ENCODE measurements around the gene TNC.

Gene TNC

DNA sequence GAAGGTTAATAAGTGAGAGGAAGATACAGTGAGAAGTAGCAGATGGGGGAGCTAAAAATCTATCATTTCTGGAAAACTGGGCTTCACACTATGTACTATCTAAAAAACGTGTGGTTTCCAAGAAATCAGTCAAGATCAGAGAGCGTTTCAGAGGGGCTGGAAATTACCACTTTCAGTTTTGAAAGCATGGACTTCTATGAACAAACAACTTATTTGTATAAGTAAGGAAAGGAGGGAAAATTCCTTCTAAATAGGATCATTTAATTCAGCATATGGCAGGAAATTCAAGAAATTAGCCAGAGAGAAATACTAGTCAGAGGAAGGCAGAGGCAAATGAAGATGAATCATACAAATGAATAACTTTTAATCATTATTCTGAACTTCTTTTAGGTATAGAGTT lies 11.3 kb downstream of the TNC start:
- intact Hi-C loops (cut with DNase I): loop anchor here (10.0 kb wide), 1 partner anchor 418 kb away; no protein-coding TSS in a partner anchor
- no peak for DNase-seq

DNA sequence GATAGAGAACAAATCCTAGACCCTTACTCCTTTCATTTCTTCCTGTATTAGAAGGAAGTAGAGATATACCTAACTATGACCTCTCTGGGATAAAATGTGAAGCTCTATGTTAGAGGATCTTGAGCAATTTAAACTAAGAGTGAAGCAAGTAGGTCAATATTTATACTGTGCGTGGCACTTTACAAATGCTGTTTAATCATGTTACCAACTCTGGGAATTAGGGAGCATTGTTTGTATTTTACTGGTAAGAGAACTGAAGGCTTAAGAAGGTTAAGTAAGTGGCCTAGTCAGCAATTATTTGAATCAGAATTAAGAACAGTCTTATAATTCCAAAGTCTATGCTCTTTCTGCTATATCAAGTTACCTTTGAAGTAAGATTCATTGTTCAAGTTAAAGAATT lies 12.0 kb downstream of the TNC start:
- no peak for DNase-seq
- intact Hi-C loops (cut with DNase I): loop anchor here (10.0 kb wide), 1 partner anchor 419 kb away; no protein-coding TSS in a partner anchor

DNA sequence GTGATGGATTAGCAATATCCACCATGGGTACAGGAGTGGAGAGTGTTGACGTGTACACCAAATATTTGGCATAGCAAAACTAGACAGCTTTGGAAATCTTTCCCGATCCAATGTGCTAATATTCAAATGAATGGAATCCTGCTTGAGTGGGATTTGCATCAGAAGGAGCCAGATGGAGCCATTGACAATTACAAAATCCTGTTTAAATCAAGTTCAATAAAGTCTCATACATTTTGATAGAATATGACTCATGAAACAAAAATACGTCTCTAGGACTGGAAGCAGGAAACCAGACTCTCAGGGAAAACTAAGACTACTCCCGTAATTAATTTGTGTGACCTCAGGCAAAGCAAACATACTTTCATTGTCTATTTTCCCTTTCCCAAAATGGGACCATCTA lies 13.0 kb downstream of the TNC start:
- no peak for DNase-seq
- intact Hi-C loops (cut with DNase I): loop anchor here (10.0 kb wide), 1 partner anchor 420 kb away; no protein-coding TSS in a partner anchor

DNA sequence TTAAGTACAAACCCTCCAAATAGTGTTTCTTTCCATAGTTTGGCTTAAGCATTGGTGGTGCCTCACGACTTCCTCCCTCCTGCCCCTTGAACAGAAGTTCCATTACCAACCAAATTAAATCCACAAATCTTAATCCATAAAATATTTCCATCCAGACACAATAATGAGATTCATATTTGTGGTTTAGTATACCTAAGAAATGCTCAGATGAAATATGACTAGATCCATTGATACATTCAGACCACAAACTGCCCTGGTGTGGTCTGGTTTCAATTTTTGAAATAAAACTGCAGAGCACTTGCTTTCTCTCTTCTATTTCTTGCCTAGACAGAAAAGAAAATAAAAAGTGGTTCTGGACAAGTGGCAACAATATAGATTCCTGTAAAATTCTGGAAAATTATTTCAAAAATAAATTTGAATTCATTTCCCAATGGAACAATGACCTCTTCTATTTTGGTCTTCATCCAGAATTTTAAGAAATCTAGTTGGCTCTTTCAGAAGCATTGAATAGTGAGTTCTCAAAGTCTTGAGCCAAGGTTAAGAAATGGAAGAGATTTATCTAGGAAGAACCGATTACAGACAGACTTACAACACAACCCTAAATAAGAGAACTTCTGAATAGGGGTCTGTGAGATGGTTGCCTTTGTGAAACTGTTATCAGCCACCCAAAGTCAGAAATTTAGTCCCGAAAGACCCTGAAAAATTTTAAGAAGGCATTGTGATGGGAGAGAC lies 14.0 kb downstream of the TNC start:
- intact Hi-C loops (cut with DNase I): loop anchor here (10.0 kb wide), 1 partner anchor 421 kb away; no protein-coding TSS in a partner anchor
- DNase-seq: no peak

DNA sequence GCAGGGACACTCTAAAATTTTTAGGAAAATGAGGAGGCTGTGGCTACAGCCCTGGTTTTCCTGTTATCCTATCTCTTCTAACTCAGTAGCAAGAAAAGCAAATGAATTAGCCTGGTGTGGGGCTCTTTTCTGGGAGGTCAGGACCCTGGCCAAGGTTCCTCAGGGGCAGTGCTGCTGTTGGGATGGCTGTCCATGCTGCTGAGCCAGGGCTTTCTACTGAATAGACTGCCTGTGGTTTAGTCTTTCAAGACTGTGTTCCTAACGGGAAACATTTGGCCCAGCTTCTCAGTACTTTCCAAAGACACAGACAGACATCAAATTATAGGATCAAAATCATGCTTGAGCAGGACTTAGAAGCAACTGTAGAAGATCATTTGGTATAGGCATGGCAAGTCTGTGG lies 18.1 kb downstream of the TNC start:
- DNase-seq: peak in 3 of 10 donors; percentile 20 to 69 (median 45)
- intact Hi-C loops (cut with DNase I): loop anchor here (10.0 kb wide), 2 partner anchors 65 to 425 kb away; no protein-coding TSS in a partner anchor

DNA sequence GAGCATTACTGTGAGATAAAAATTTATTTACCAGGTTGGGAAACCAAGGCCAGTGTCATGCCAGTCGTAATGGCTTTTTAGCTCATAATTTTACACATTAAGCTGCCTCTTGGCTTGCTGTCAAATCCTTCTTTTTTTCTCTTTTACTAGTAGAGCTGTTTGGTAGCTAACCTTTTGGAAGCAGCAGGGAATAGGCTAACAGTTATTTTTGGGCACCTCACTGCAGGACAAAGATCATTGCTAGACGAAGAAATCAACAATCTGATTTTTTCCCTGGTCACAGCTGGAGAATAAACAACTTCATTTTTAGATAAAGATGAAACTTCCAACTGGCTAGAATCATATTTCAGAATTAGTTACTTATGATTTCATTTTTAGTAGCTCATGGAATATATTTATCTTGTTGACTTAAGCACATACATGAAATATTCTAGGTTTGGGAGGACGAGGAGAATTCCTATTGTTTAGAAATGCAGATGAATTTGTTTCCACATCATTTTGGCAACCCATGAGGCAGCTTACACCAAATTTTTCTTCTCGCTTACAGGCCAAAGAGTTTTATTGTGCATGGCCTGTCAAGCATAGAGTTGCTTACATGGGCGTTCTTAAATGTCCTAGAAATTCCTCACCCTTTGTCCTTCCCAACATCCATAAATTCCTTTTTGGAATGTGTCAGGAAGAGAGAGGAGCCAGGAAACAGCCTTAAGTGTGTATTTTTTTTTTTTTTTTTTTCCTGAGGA lies 19.6 kb downstream of the TNC start:
- intact Hi-C loops (cut with DNase I): loop anchor here (10.0 kb wide), 1 partner anchor 64 kb away; no protein-coding TSS in a partner anchor
- DNase-seq: no peak

DNA sequence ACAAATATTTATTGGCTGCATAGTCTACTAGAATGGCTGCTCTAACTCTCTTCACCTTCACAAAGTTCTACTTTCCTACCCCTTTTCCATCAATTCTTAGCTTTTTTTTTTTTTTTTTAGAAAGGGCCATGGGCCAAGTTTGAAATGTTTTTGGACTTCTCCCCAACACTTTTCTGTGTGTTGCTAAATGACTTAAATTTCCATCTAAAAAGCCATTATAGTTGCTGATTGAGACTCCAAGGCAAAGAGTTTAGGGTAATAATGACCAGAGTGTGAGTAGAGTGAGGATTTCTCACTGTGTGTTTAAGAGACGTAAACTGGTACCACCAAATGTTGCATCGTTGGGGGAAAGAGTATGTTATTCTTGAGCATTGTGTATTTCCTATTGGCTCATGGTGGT lies 24.4 kb downstream of the TNC start:
- intact Hi-C loops (cut with DNase I): loop anchor here (10.0 kb wide), 1 partner anchor 59 kb away; no protein-coding TSS in a partner anchor
- DNase-seq: no peak

DNA sequence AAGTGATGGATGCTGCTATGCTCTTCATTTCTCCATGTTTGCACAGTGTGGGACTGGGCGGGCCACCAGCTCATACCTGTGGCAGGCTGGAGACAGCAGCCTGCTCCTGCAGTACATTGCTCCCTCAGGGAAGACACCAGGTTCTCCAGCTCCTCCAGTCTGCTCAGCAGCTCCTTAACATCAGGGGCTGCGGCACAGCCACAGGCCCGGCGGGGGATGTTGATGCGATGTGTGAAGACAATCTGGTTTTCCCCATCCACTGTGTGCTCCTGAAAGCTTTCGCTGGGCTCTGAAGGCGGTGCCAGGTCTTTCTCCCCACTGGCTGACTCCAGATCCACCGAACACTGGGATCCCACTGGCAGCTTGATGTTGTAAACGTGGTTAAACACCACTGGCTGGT lies 27.5 kb downstream of the TNC start:
- DNase-seq: peak in 1 of 10 donors; percentile 69
- intact Hi-C loops (cut with DNase I): loop anchor here (10.0 kb wide), 1 partner anchor 56 kb away; no protein-coding TSS in a partner anchor

DNA sequence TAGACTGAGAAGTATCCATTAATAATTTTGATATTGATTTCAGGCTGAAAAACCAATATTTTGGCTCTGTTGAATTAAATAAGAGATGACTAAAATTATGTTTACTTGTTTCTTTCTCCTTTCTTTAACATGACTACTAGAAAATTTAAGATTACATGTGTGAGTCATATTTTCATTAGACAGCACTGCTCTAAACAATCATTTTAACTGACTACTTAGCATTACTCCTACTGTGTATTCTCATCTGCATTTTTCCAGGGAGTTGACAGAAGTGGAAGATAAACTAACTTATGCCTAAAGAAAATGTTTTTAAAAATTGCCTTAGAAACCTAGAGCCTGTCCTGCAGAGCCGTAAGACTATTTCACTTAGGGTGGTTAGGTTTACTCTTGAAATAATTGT lies 29.1 kb downstream of the TNC start:
- no peak for DNase-seq
- intact Hi-C loops (cut with DNase I): no loop called here

DNA sequence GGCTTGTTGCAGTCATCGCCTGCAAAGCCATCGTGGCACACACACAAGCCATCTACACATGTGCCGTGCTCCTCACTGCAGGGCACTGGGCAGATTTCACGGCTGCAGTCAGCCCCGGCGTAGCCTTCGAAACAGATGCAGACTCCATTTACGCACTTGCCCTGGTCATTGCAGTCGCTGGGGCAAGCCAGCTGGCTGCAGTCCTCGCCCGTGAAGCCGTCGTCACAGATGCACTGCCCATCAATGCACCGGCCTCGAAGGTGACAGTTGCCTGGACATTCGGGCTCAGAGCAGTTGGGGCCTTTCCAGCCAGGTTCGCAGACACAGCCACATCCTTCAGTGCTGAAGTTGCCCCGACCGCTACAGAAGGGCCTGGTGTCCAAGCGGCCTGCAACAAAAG lies 31.1 kb downstream of the TNC start:
- intact Hi-C loops (cut with DNase I): no loop called here
- peak in 1 of 10 donors; percentile 72 for DNase-seq

DNA sequence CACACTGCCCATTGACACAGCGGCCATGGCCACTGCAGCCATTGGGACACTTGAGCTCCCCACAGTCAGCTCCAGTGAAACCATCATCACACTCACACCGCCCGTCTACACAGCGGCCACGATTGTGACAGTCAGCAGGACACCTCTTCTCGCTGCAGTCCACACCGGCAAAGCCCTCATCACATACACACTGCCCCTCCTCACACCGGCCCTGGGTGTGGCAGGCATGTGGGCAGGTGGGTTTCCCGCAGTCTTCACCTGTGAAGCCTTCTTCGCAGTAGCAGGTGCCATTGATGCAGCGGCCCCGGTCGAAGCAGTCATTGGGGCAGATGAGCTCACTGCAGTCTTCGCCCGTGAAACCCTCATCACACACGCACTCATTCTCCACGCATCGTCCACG lies 31.5 kb downstream of the TNC start:
- intact Hi-C loops (cut with DNase I): no loop called here
- DNase-seq: peak in 1 of 10 donors; percentile 43

DNA sequence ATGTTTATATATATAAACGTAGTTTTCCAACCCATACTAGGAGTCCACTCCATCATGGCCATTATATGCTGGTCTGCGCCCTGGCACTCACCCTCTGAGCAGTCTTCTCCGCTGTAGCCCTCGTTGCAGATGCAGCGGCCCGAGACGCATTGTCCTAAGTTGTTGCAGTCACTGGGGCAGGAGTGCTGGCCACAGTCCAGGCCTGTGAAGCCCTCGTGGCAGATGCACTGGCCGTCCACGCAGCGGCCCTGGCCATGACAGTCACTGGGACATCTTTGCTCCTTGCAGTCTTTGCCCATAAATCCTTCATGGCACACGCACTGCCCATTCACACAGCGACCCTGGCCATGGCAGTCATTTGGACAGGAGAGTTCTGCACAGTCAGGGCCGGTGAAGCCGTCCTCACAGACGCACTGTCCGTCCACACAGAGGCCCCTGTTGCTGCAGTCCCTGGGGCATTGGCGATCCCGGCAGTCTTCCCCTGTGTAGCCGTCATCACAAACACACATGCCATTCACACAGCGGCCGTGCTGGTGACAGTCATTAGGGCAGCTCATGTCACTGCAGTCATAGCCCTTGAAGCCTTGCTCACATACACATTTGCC lies 32.1 kb downstream of the TNC start:
- intact Hi-C loops (cut with DNase I): no loop called here
- DNase-seq: peak in 3 of 10 donors; percentile 44 to 83 (median 78)

DNA sequence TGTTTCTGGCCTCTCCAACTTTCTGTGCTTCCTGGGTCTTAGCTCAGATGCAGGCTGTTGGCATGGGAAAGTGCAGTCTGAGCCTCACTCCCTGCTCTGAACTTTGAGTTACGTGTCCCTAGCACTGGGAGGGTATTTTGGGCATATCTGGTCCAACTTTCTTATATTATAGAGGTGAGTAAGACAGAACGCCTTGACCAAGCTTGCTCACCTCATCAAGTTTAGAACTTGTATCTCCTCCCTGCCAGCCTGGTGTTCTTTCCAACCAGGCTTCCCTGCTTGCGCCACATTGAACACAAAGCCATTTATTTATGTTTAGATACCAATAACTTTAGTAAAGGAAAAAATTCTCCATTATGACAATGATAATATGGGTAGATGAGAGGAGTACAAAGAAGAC lies 33.2 kb downstream of the TNC start:
- intact Hi-C loops (cut with DNase I): no loop called here
- no peak for DNase-seq

DNA sequence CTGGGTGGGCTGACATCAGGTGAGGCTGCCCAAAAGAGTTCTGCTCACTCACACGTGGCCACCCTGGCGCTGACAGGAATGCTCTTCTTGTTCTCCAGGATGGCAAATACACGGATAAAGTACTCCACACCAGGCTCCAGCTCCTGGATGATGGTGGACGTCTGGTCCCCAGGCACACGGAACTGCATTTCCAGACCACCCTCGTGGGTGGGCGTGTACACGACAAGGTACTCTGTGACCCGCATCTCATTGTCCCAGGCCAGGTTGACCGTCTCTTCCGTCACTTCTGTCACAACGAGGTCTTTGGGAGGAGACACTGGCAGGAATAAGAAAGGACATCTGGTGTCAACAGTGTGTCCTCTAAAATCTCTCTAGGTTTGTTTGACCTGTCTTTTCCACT lies 33.8 kb downstream of the TNC start:
- intact Hi-C loops (cut with DNase I): no loop called here
- DNase-seq: peak in 1 of 10 donors; percentile 52

DNA sequence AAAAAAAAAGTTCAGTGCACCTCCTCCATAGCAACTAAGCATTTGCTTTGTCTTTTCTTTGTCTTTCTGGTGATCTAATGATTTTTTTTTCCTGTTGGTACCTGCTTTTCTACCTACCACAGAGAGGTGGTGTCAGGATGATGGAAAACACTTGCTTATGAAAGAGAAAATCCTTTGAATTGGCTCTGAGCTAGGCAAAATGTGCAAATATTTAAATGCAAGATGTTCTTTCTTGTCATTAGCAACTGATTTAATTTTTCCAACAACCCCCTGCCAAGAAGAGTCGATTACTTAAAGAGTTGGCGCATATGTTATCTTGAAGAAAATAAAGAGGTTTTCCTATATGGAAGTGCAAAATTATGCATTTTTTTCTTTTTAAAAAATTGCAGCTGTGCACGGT lies 37.7 kb downstream of the TNC start:
- intact Hi-C loops (cut with DNase I): no loop called here
- DNase-seq: no peak

DNA sequence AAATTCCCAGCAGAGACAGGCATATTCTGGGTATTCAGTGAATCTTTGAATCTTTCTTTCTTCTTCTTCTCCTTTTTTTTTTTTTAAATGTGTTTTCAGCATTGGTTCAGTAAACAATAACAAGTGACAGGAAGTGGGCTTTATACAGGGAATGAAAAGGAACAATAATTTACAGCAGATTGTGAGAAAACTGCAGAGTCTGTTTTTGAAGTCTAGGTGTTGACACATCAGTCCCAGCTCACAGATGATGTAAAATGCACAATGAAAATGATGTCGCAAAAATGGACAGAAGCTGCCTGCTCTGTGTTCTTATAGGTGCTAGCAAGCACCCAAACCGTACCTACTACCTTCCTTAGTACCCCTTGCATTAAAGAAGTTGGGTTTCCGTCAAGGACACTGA lies 38.8 kb downstream of the TNC start:
- DNase-seq: no peak
- intact Hi-C loops (cut with DNase I): no loop called here

DNA sequence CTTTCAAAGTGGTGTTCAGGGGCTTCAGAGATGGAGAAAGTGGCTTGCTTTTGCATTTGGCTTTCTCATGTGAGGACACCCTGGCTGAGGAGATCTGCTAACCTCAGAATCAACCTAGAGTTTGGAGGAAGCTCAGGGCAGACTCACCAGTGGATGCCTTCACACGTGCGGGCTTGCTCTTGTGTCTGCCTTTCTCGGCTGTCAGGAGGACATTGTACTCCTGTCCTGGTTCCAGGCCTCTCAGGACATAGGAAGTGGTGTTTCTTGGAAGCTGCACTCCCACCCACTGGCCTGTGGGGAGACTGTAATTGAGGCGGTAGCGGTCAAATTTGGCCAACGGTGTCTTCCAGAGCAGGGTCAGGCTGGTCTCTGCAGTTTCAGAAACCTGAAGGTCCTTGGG lies 44.5 kb downstream of the TNC start:
- intact Hi-C loops (cut with DNase I): no loop called here
- DNase-seq: no peak

DNA sequence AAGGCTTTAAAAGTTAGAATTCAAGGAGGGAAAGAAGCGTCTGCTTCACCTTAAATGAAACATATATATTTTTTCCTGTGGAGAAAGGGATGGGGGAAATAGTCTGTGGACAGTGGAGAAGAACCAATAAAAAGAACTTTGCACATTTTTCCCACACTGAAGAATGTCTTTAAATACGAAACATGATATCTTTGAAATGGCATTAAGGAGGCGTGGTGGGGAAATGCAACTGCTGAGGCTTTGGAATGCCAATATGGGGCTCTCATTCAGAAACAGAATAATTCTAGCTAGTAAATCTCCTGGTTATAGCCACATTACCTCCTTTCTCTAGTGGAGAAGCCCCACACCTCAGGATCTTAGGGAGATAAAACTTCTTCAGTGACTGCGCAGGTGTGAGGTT lies 46.8 kb downstream of the TNC start:
- intact Hi-C loops (cut with DNase I): no loop called here
- no peak for DNase-seq

DNA sequence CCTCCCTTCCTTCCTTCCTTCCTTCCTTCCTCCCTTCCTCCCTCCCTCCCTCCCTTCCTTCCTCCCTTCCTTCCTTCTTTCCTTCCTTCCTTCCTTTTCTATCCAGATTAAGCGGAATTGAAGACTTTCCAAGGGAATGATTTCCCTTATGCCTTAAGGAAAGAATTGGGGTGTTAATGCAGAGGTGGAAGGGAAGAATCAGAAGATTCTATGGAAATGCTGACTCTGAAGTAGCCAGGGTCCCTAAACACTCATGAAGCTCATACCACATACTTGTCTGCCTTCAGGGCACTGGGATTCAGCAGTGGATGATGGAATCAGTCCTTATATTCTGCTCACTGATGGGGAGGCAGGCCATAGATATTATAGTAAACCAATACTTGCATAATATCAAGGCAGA lies 48.2 kb downstream of the TNC start:
- intact Hi-C loops (cut with DNase I): no loop called here
- DNase-seq: no peak

DNA sequence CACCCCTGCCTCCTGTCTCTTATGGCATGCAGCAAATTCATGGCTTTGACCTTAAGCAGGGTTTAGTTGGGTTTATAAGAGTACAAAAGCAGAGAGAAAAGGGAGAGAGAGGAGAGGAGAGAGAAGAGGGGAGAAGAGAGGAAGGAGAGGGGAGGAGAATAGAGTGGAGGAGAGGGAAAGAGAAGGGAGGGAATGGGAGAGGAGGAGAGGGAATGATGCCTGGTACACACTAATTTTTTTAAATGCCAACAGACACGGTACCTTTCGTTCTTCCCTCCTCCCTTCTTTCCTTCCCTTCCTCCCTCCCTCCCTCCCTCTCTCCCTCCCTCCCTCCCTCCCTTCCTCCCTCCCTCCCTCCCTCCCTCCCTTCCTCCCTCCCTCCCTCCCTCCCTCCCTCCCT lies 48.7 kb downstream of the TNC start:
- DNase-seq: no peak
- intact Hi-C loops (cut with DNase I): no loop called here

DNA sequence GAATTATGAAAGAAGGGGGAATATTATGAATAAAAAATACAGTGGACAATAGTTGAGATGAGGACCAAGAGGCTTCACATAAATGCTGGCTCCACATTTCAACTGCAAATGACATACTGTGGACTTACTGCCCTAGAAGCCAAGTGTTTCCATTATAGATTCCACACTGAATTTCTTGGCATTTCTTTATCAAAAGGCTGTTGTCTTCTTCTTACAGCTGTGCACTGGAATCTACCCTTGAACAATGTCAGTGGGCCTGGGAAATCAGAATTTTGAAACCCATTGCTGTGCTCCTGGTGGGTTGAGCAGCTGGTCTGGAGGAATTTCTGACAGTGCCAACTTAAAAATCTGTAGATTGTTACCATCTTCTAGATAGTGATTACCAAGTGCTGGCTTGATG lies 49.9 kb downstream of the TNC start:
- intact Hi-C loops (cut with DNase I): no loop called here
- DNase-seq: no peak
